ENCODE data around the gene SLC30A10.

GRCh38 chr1:219875860-219876259 lies 52.5 kb downstream of the SLC30A10 start:
- TF ChIP-seq, protein P1, sequence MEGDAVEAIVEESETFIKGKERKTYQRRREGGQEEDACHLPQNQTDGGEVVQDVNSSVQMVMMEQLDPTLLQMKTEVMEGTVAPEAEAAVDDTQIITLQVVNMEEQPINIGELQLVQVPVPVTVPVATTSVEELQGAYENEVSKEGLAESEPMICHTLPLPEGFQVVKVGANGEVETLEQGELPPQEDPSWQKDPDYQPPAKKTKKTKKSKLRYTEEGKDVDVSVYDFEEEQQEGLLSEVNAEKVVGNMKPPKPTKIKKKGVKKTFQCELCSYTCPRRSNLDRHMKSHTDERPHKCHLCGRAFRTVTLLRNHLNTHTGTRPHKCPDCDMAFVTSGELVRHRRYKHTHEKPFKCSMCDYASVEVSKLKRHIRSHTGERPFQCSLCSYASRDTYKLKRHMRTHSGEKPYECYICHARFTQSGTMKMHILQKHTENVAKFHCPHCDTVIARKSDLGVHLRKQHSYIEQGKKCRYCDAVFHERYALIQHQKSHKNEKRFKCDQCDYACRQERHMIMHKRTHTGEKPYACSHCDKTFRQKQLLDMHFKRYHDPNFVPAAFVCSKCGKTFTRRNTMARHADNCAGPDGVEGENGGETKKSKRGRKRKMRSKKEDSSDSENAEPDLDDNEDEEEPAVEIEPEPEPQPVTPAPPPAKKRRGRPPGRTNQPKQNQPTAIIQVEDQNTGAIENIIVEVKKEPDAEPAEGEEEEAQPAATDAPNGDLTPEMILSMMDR (IDR thresholded peaks at IDR 0.05) = no peak
- TF ChIP-seq POLR2AphosphoS5 (IDR thresholded peaks at IDR 0.05) (no peak), POLR2A (IDR thresholded peaks at IDR 0.05) (no peak), EP300 (IDR thresholded peaks at IDR 0.05) (no peak)

Measured in upper lobe of left lung (tissue), 4 donors.